Upper lobe of right lung (tissue), 1 donor: ENCODE results near the gene CDHR2. TPM values are rescaled to one million over a fixed set of nuclear protein-coding genes. Genes with fewer than 3 reads are reported as not detected.

Source experiments
- ATAC-seq: fragments of 200-7000 bp; cut with Tn5 transposase; one replicate; pipeline ENCODE4 v1.9.1; 2020; ENCODE audit warnings: mild to moderate bottlenecking, moderate library complexity
- DNase-seq: peaks from one replicate; pipeline ENCODE4 v3.0.0-alpha.2; 2020
- H3K27ac ChIP-seq: fragments of 200-600 bp; one replicate; pipeline ENCODE4 v1.8.0; 2022
- H3K27me3 ChIP-seq: fragments of 200-600 bp; one replicate; pipeline ENCODE4 v1.8.0; 2022; ENCODE audit warnings: mild to moderate bottlenecking
- H3K36me3 ChIP-seq: fragments of 200-600 bp; one replicate; pipeline ENCODE4 v1.8.0; 2022
- H3K4me1 ChIP-seq: fragments of 200-600 bp; one replicate; pipeline ENCODE4 v1.8.0; 2022
- H3K4me3 ChIP-seq: fragments of 200-600 bp; one replicate; pipeline ENCODE4 v1.8.0; 2022; ENCODE audit warnings: mild to moderate bottlenecking
- H3K9me3 ChIP-seq: fragments of 200-600 bp; one replicate; pipeline ENCODE4 v1.8.0; 2022
- CTCF ChIP-seq: fragments of 200-600 bp; IDR thresholded peaks from one replicate; pipeline ENCODE4 v1.8.0; 2022; ENCODE audit warnings: antibody characterized with exemption
- intact Hi-C: fragments of 100-400 bp; cut with DNase I; formaldehyde crosslinking; loops from one replicate; pipeline ENCODE4 v1.11.0; 2022
- total RNA-seq: library from RNA; stranded (reverse); fragmentation: NEBNext Ultra II Directional; extraction: Animal tissue kit (Norgen Biotek cat#: 25700); gene quantifications from one replicate; pipeline ENCODE4 v1.2.1, GENCODE V29; 2021
- donor health status: DM: no; HTN: yes; CAD: no; lungs with severe emphysema.

CDHR2 gene
- total RNA-seq, 1 donor from 2014 or later: 0.35 TPM

DNA sequence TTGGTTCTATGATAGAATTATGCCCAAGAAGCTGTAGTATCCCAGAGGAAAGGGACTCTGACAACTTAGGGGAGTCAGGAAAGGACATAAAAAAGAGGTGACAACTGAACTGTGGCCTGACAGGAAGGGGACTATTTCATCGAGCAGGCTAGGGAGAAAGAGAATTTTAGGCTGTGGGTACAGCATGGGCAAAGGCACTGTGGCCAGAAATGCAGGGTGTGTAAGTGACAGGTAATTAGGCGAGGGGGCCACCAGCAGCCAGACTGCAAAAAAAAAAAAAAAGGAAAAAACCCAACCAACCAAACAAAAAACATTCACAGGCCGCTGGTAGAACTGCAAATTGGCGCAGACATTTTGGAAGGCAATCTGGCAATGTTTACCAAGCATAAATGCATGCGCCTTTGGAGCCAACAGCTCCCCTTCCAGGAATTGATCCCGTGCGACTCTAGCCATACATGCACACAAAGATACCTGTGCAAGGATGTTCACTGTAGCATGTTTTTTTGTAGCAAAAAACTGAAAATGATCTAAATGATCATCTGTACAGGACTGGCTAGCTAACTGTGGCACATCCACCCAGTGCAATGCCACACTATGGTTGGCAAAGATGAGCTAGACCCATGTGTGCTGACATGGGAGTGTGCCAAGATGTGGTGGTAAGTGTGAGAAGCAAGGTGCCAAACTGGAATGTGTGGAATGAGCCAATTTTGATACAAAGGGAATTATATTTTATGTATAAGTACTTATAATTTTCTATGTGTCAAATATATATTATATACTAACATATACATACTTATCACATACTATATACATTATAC, 82.5 kb downstream of the CDHR2 start:
- no peak overlapping the region for H3K27ac ChIP-seq
- peaks cover 81% of the 10 kb centered on the region for H3K27me3 ChIP-seq
- intact Hi-C loops: no loop called here

GRCh38 chr5:176632745-176633144, 83.6 kb downstream of the CDHR2 start:
- Histone ChIP-seq H3K9me3 (no peaks in the 10 kb centered on the region), H3K27ac (no peak overlapping the region), H3K4me3 (no peak overlapping the region), H3K27me3 (peaks cover 70% of the 10 kb centered on the region), H3K36me3 (no peaks in the 10 kb centered on the region), H3K4me1 (peaks cover 6% of the 10 kb centered on the region)
- no peak for DNase-seq
- no peak for ATAC-seq
- intact Hi-C loops: no loop called here
- TF ChIP-seq CTCF: no peak

More for the DNA sequence above, 82.5 kb downstream of the CDHR2 start:
- no peak for DNase-seq
- H3K9me3 ChIP-seq: no peaks in the 10 kb centered on the region
- peaks cover 6% of the 10 kb centered on the region for H3K4me1 ChIP-seq
- H3K36me3 ChIP-seq: no peaks in the 10 kb centered on the region
- ATAC-seq: no peak
- no peak for TF ChIP-seq CTCF
- H3K4me3 ChIP-seq: no peak overlapping the region

GRCh38 chr5:176633598-176633997, 84.5 kb downstream of the CDHR2 start:
- H3K4me1 ChIP-seq: peaks cover 6% of the 10 kb centered on the region
- peaks cover 61% of the 10 kb centered on the region for H3K27me3 ChIP-seq
- intact Hi-C loops: no loop called here
- ATAC-seq (no peak), DNase-seq (no peak)
- no peak overlapping the region for H3K27ac ChIP-seq
- H3K4me3 ChIP-seq: no peak overlapping the region
- no peak for TF ChIP-seq CTCF
- no peaks in the 10 kb centered on the region for H3K36me3 ChIP-seq
- no peaks in the 10 kb centered on the region for H3K9me3 ChIP-seq

GRCh38 chr5:176636426-176636825, 87.3 kb downstream of the CDHR2 start:
- Histone ChIP-seq H3K4me1 (no peaks in the 10 kb centered on the region), H3K4me3 (no peak overlapping the region), H3K9me3 (no peaks in the 10 kb centered on the region), H3K27me3 (peaks cover 36% of the 10 kb centered on the region), H3K36me3 (no peaks in the 10 kb centered on the region), H3K27ac (no peak overlapping the region)
- intact Hi-C loops: no loop called here
- no peak for DNase-seq
- ATAC-seq: no peak
- no peak for TF ChIP-seq CTCF

GRCh38 chr5:176637556-176637955, 88.4 kb downstream of the CDHR2 start:
- Histone ChIP-seq H3K9me3 (no peaks in the 10 kb centered on the region), H3K4me1 (no peaks in the 10 kb centered on the region), H3K27ac (no peak overlapping the region), H3K27me3 (peaks cover 24% of the 10 kb centered on the region), H3K36me3 (no peaks in the 10 kb centered on the region), H3K4me3 (no peak overlapping the region)
- ATAC-seq: no peak
- no peak for TF ChIP-seq CTCF
- intact Hi-C loops: no loop called here
- DNase-seq: no peak
